Mucosa of descending colon (tissue), 3 donors: ENCODE data around the gene CFAP47. TPM values are rescaled to one million over a fixed set of nuclear protein-coding genes. Genes with fewer than 3 reads are reported as not detected.
"Not testable (repeated sequence)": the region's sequence is repeated elsewhere in the genome, so short reads cannot be mapped to it uniquely, and the experiment has no call there.

Experiments
- ATAC-seq: fragments of 200-7000 bp; cut with Tn5 transposase; one replicate; pipeline ENCODE4 v1.9.1; 2020; ENCODE audit warnings: mild to moderate bottlenecking, moderate library complexity
- DNase-seq, 3 donors: peaks; one replicate each; pipeline ENCODE4 v3.0.0-alpha.2; 2020
- H3K36me3 ChIP-seq: fragments of 200-600 bp; one replicate; pipeline ENCODE4 v1.8.0; 2021; ENCODE audit warnings: low read depth, mild to moderate bottlenecking
- H3K4me1 ChIP-seq: fragments of 200-600 bp; one replicate; pipeline ENCODE4 v1.8.0; 2021; ENCODE audit warnings: low read depth, mild to moderate bottlenecking
- H3K4me3 ChIP-seq: fragments of 200-600 bp; one replicate; pipeline ENCODE4 v1.8.0; 2021; ENCODE audit warnings: mild to moderate bottlenecking
- H3K9me3 ChIP-seq: fragments of 200-600 bp; one replicate; pipeline ENCODE4 v1.8.0; 2021; ENCODE audit warnings: mild to moderate bottlenecking
- CTCF ChIP-seq: fragments of 200-600 bp; IDR thresholded peaks from one replicate; pipeline ENCODE4 v1.8.0; 2022; ENCODE audit warnings: antibody characterized with exemption, mild to moderate bottlenecking
- intact Hi-C, 2 donors: fragments of 100-400 bp; cut with DNase I in 1 of 2; cut with micrococcal nuclease in 1 of 2; formaldehyde crosslinking; loops; one replicate each; pipeline versions ENCODE4 v1.11.0 to v1.11.1; 2022; cut with DNase I, micrococcal nuclease
- total RNA-seq, 3 donors: library from RNA; stranded (reverse); fragmentation: NEBNext Ultra II Directional in 2 of 3; extraction: Animal tissue kit (Norgen Biotek cat#: 25700) in 2 of 3; gene quantifications; one replicate each; pipeline versions ENCODE4 v1.2.1 to v1.2.4, GENCODE V29; 2021 to 2023
- donor health status: DM: no; HTN: no; CAD: no; lungs with moderate emphysema.
- donor health status: DM: no; HTN: no; CAD: no.
- donor health status: DM: no; HTN: yes; CAD: no.

The CFAP47 gene
- total RNA-seq, 3 donors from 2014 or later, result not detected

GRCh38 chrX:36198575-36198974 lies 279.0 kb downstream of the CFAP47 start:
- DNase-seq (no peak), ATAC-seq (no peak)
- H3K4me1 ChIP-seq, result no peaks in the 10 kb centered on the region
- intact Hi-C loops, result no loop called here
- H3K9me3 ChIP-seq, result no peaks in the 10 kb centered on the region
- H3K36me3 ChIP-seq, result no peaks in the 10 kb centered on the region
- no peak overlapping the region for H3K4me3 ChIP-seq
- no peak for TF ChIP-seq CTCF

GRCh38 chrX:36199928-36200327 lies 280.4 kb downstream of the CFAP47 start:
- DNase-seq, result no peak
- H3K4me3 ChIP-seq, result no peak overlapping the region
- no peaks in the 10 kb centered on the region for H3K36me3 ChIP-seq
- ATAC-seq, result no peak
- H3K4me1 ChIP-seq, result no peaks in the 10 kb centered on the region
- no peak for TF ChIP-seq CTCF
- H3K9me3 ChIP-seq, result no peaks in the 10 kb centered on the region
- intact Hi-C loops, result no loop called here

- H3K9me3 ChIP-seq, result no peaks in the 10 kb centered on the region
- no peak for TF ChIP-seq CTCF
- intact Hi-C loops, result no loop called here
- no peaks in the 10 kb centered on the region for H3K4me1 ChIP-seq
- no peak for DNase-seq
- no peaks in the 10 kb centered on the region for H3K36me3 ChIP-seq
- no peak for ATAC-seq
- no peak overlapping the region for H3K4me3 ChIP-seq
These were observed 295.4 kb downstream of the CFAP47 start for GRCh38 chrX:36214924-36215323.

GRCh38 chrX:36218801-36219200 lies 299.3 kb downstream of the CFAP47 start:
- ATAC-seq, result no peak
- intact Hi-C loops, result no loop called here
- Histone ChIP-seq H3K4me1 (no peaks in the 10 kb centered on the region), H3K9me3 (no peaks in the 10 kb centered on the region), H3K36me3 (no peaks in the 10 kb centered on the region), H3K4me3 (no peak overlapping the region)
- TF ChIP-seq CTCF, result no peak
- DNase-seq, result no peak

GRCh38 chrX:36234840-36235528 lies 315.4 kb downstream of the CFAP47 start:
- H3K36me3 ChIP-seq, H3K4me1 ChIP-seq, DNase-seq, intact Hi-C loops, H3K4me3 ChIP-seq, ATAC-seq, H3K9me3 ChIP-seq: not testable (repeated sequence)

GRCh38 chrX:36241397-36241796 lies 321.9 kb downstream of the CFAP47 start:
- no peaks in the 10 kb centered on the region for H3K9me3 ChIP-seq
- DNase-seq, result no peak
- ATAC-seq, result no peak
- intact Hi-C loops, result no loop called here
- H3K4me3 ChIP-seq, result no peak overlapping the region
- no peaks in the 10 kb centered on the region for H3K4me1 ChIP-seq
- TF ChIP-seq CTCF, result no peak
- no peaks in the 10 kb centered on the region for H3K36me3 ChIP-seq
